Adrenal gland (tissue), 19 donors: ENCODE results near the gene PCDHB5. TPM values are rescaled to one million over a fixed set of nuclear protein-coding genes. Genes with fewer than 3 reads are reported as not detected.
A peak's percentile ranks its signal among the peaks of the same experiment; 100 is the strongest.
"Not testable (repeated sequence)": the region's sequence is repeated elsewhere in the genome, so short reads cannot be mapped to it uniquely, and the experiment has no call there.

ENCODE experiments used
- DNase-seq, 7 donors: peaks; one replicate each; pipeline ENCODE4 v3.0.0-alpha.2; 2019 to 2020
- H3K27ac ChIP-seq, 5 donors: fragments of 200-600 bp; sonication (generic) in 4 of 5; 1 replicate in 3 of 5; 2 replicates in 2 of 5; pipeline versions ENCODE4 v1.5.1 to v1.8.0; 2016 to 2020; ENCODE audit warnings: mild to moderate bottlenecking in 1 of 5
- H3K27me3 ChIP-seq: fragments of 200-600 bp; 2 replicates; pipeline ENCODE4 v1.8.0; 2021
- H3K36me3 ChIP-seq, 2 donors: fragments of 200-600 bp; replicated peaks in 1 of 2; 1 replicate in 1 of 2; 2 replicates in 1 of 2; pipeline versions ENCODE4 v1.5.1 to v1.8.0; 2018 to 2022
- H3K4me1 ChIP-seq, 2 donors: fragments of 200-600 bp; replicated peaks in 1 of 2; 1 replicate in 1 of 2; 2 replicates in 1 of 2; pipeline versions ENCODE4 v1.5.1 to v1.8.0; 2018 to 2021
- H3K4me3 ChIP-seq, 4 donors: fragments of 200-600 bp; sonication (generic) in 3 of 4; one replicate each; pipeline ENCODE4 v1.5.1; 2016 to 2018
- H3K9me3 ChIP-seq, 3 donors: fragments of 200-600 bp; sonication (generic) in 1 of 3; replicated peaks in 1 of 3; 1 replicate in 2 of 3; 2 replicates in 1 of 3; pipeline versions ENCODE4 v1.5.1 to v1.8.0; 2016 to 2021
- CTCF ChIP-seq, 6 experiments: fragments of 450-650 bp in 4 of 6; fragments of 200-600 bp in 2 of 6; sonication (generic) in 1 of 6; IDR thresholded peaks; 1 replicate in 5 of 6; 2 replicates in 1 of 6; pipeline versions ENCODE4 v1.5.1 to v1.8.0; 2016 to 2021; ENCODE audit warnings: antibody characterized with exemption in 6 of 6, mild to moderate bottlenecking in 2 of 6, moderate library complexity in 1 of 6
- POLR2A ChIP-seq, 2 donors: fragments of 450-650 bp; IDR thresholded peaks; one replicate each; pipeline ENCODE4 v1.6.1; 2017; ENCODE audit warnings: antibody characterized with exemption in 2 of 2, mild to moderate bottlenecking in 2 of 2, moderate library complexity in 1 of 2
- WGBS, 4 donors: extraction: QIAGEN DNeasy Blood & Tissue Kit in 2 of 4; methylation state at CpG; one replicate each; pipeline versions ENCODE4 v1.1.5 to v1.1.7; 2013 to 2017; 5-methylcytosine and 5-hydroxymethylcytosine counted together
- intact Hi-C, 2 donors: fragments of 100-400 bp; cut with DNase I; formaldehyde crosslinking; loops; one replicate each; pipeline versions ENCODE4 v1.14.1 to v1.15.0; 2022 to 2023
- long read RNA-seq, 10 donors: library from polyadenylated mRNA in 3 of 10; unstranded in 2 of 10; stranded (forward) in 1 of 10; transcript quantifications; one replicate each; pipeline ENCODE4 v2.0.0 and lab custom pipeline, GENCODE V29; 2021 to 2026
- polyA plus RNA-seq, 3 donors: library from polyadenylated mRNA; stranded (reverse); fragments of 200-250 nt in 2 of 3; fragments of 350-450 nt in 1 of 3; fragmentation: Illumina TruSeq in 1 of 3; extraction: RNeasy Lipid Tissue Mini Kit (QIAGEN cat#74804) in 1 of 3; gene quantifications; one replicate each; pipeline ENCODE4 v1.2.3, GENCODE V29; 2013 to 2014
- total RNA-seq, 9 donors: library from RNA; depleted of rRNA in 4 of 9; stranded (reverse); fragments of >200 nt in 4 of 9; fragments of 120-200 nt in 1 of 9; fragmentation: NEBNext Ultra II Directional in 1 of 9; extraction: Animal tissue kit (Norgen Biotek cat#: 25700) in 1 of 9; gene quantifications; one replicate each; pipeline versions ENCODE4 v1.1.0 to v1.2.4, GENCODE V29; 2013 to 2023
- donor health status: healthy with polysubstance abuse.
- donor health status: Bipolar disorder and iron deficiency.
- donor health status: DM: yes; HTN: yes; CAD: no.
- donor health status: DM: no; HTN: no; CAD: no.
- donor health status: DM: no; HTN: no; CAD: no.
- donor health status: DM: yes; HTN: yes; CAD: no.

Gene PCDHB5
- total RNA-seq, result 10 to 100 TPM in 1 of 9 donors, 1 to 10 TPM in 8; 1.1 to 10.7 (median 4.7) TPM
- polyA plus RNA-seq, result 1 to 10 TPM; 1.0 to 4.5 (median 1.6) TPM
- long read RNA-seq, donor 1, partial matches to known transcripts, result 0 of 1 reads
- long read RNA-seq, donor 1, other reads (novel, unspliced or antisense), result 0 of 1 reads
- long read RNA-seq, donor 2, partial matches to known transcripts, result 0 of 1 reads
- long read RNA-seq, donor 2, other reads (novel, unspliced or antisense), result 0 of 1 reads
- long read RNA-seq, donor 3, result 0 reads
- long read RNA-seq, donor 4, result 0 reads
- long read RNA-seq, donor 5, partial matches to known transcripts, result 0 of 5 reads
- long read RNA-seq, donor 5, other reads (novel, unspliced or antisense), result 1 of 5 reads
- long read RNA-seq, donor 6, partial matches to known transcripts, result 0 of 4 reads
- long read RNA-seq, donor 6, other reads (novel, unspliced or antisense), result 0 of 4 reads
- long read RNA-seq, donor 7, result 0 reads
- long read RNA-seq, donor 8, result 0 reads
- long read RNA-seq, donor 9, result 0 reads
- long read RNA-seq, donor 10, partial matches to known transcripts, result 0 of 1 reads
- long read RNA-seq, donor 10, other reads (novel, unspliced or antisense), result 0 of 1 reads

- Histone ChIP-seq H3K36me3 (no peaks in the 10 kb centered on the region), H3K27ac (no peak within 1 kb of the TSS), H3K9me3 (peaks cover 0 to 23% (median 0%) of the 10 kb centered on the region in 3 donors), H3K27me3 (no peaks in the 10 kb centered on the region), H3K4me1 (no peaks in the 10 kb centered on the region), H3K4me3 (peak within 1 kb of the TSS in 2 of 4 donors; percentile 8 to 45)
- intact Hi-C loops, result no loop called here
- DNase-seq, result peak in 5 of 7 donors; percentile 22 to 51 (median 40)
- WGBS, 4 donors, result 12 to 16% (median 16%) methylated on average over 22 of the region's 22 CpGs
- TF ChIP-seq POLR2A (IDR thresholded peaks at IDR 0.05), result no peak
- TF ChIP-seq CTCF (IDR thresholded peaks at IDR 0.05), result peak; percentile 9 to 46 (median 33)
These were observed at the start of gene PCDHB5 for GRCh38 chr5:141135030-141135717. PCDHB5 (plus strand) TSS chr5:141135206; CDS start chr5:141135435, 229 bp downstream.

DNA sequence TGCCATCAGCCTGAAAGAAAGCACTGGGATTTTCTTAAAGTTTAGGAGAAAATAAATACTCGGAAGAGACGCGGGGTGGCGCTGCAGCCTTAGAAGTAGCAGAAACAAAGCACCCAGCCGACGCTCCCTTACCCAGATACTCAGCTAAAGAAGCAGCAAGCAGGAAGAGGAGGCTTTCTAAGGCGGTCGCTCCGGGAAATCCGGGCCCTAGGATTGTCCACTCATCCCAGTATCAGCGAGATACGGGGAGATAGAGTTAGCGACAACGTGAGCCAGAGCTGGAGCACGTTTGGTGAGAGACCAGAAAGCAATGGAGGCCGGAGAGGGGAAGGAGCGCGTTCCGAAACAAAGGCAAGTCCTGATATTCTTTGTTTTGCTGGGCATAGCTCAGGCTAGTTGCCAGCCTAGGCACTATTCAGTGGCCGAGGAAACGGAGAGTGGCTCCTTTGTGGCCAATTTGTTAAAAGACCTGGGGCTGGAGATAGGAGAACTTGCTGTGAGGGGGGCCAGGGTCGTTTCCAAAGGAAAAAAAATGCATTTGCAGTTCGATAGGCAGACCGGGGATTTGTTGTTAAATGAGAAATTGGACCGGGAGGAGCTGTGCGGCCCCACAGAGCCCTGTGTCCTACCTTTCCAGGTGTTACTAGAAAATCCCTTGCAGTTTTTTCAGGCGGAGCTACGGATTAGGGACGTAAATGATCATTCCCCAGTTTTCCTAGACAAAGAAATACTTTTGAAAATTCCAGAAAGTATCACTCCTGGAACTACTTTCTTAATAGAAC is 40.3 kb upstream of the PCDHB5 start, which contains the start of gene PCDHB2:
Gene PCDHB2 (plus strand): TSS at position 135 of the 782 bp plus-strand sequence. CDS start 176 bp downstream, at position 311.
- WGBS, 4 donors, result 12 to 19% (median 13%) methylated on average over 29 of the region's 29 CpGs
- Histone ChIP-seq H3K9me3 (peaks cover 0 to 10% (median 0%) of the 10 kb centered on the region in 3 donors), H3K4me1 (no peaks in the 10 kb centered on the region), H3K36me3 (no peaks in the 10 kb centered on the region), H3K27me3 (no peaks in the 10 kb centered on the region), H3K4me3 (no peak within 1 kb of the TSS), H3K27ac (no peak within 1 kb of the TSS)
- intact Hi-C loops, result no loop called here
- TF ChIP-seq POLR2A (IDR thresholded peaks at IDR 0.05) (no peak), CTCF (IDR thresholded peaks at IDR 0.05) (peak in 2 of 6 experiments; percentile 21 to 26)
- DNase-seq, result peak in 3 of 7 donors; percentile 9 to 60 (median 25)

DNA sequence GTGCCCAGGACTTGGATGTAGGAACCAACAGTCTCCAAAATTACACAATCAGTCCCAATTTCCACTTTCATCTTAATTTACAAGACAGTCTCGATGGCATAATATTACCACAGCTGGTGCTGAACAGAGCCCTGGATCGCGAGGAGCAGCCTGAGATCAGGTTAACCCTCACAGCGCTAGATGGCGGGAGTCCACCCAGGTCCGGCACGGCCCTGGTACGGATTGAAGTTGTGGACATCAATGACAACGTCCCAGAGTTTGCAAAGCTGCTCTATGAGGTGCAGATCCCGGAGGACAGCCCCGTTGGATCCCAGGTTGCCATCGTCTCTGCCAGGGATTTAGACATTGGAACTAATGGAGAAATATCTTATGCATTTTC is 39.8 kb upstream of the PCDHB5 start:
- H3K36me3 ChIP-seq, result no peaks in the 10 kb centered on the region
- TF ChIP-seq CTCF (IDR thresholded peaks at IDR 0.05) (no peak), POLR2A (IDR thresholded peaks at IDR 0.05) (no peak)
- H3K4me1 ChIP-seq, result no peaks in the 10 kb centered on the region
- intact Hi-C loops, result no loop called here
- H3K4me3 ChIP-seq, result no peak overlapping the region
- peaks cover 0 to 10% (median 0%) of the 10 kb centered on the region in 3 donors for H3K9me3 ChIP-seq
- H3K27ac ChIP-seq, result no peak overlapping the region
- no peak for DNase-seq
- no peaks in the 10 kb centered on the region for H3K27me3 ChIP-seq
- WGBS, 4 donors, result 32 to 52% (median 37%) methylated on average over 12 of the region's 12 CpGs

DNA sequence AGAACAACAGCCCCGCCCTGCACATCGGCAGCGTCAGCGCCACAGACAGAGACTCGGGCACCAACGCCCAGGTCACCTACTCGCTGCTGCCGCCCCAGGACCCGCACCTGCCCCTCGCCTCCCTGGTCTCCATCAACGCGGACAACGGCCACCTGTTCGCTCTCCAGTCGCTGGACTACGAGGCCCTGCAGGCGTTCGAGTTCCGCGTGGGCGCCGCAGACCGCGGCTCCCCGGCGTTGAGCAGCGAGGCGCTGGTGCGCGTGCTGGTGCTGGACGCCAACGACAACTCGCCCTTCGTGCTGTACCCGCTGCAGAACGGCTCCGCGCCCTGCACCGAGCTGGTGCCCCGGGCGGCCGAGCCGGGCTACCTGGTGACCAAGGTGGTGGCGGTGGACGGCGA is 38.8 kb upstream of the PCDHB5 start:
- H3K4me3 ChIP-seq, H3K27ac ChIP-seq, H3K27me3 ChIP-seq, H3K36me3 ChIP-seq, intact Hi-C loops, DNase-seq, H3K4me1 ChIP-seq: not testable (repeated sequence)
- 26 to 27% methylated on average over 24 to 27 of the region's 46 CpGs; no CpG with 5 or more reads in 2 of the 4 donors for WGBS, 4 donors
- H3K9me3 ChIP-seq, result peaks cover 0 to 10% (median 0%) of the 10 kb centered on the region in 3 donors

- intact Hi-C loops, H3K27ac ChIP-seq, H3K27me3 ChIP-seq, H3K4me3 ChIP-seq, H3K4me1 ChIP-seq, H3K36me3 ChIP-seq, H3K9me3 ChIP-seq, DNase-seq: not testable (repeated sequence)
- 20 to 24% methylated on average over 21 to 33 of the region's 38 CpGs; no CpG with 5 or more reads in 2 of the 4 donors for WGBS, 4 donors
These were observed 38.4 kb upstream of the PCDHB5 start for GRCh38 chr5:141096586-141096985.
